GM19025 (cell line): ENCODE data around the gene PAMR1.

Source experiments
- ATAC-seq: cut with Tn5 transposase; IDR thresholded peaks from one replicate; pipeline ENCODE4 v1.9.1; 2021; ENCODE audit warnings: mild to moderate bottlenecking, low read depth, moderate library complexity; ENCODE audit not compliant: unreplicated experiment

PAMR1 gene

DNA sequence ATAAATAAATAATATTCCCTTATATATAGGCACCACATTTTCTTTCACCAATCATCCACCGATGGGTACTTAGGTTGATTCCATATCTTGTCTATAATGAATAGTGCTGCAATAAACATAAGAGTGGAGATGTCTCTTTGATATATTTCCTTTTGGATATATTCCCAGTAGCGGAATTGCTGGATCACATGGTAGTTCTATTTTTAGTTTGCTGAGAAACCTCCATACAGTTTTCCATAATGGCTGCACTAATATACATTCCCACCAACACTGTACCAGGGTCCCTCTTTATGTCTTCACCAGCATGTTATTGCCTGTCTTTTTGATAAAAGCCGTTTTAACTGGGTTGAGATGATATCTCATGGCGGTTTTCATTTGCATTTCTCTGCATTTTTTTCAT is 23.6 kb downstream of the PAMR1 start:
- no peak for ATAC-seq

DNA sequence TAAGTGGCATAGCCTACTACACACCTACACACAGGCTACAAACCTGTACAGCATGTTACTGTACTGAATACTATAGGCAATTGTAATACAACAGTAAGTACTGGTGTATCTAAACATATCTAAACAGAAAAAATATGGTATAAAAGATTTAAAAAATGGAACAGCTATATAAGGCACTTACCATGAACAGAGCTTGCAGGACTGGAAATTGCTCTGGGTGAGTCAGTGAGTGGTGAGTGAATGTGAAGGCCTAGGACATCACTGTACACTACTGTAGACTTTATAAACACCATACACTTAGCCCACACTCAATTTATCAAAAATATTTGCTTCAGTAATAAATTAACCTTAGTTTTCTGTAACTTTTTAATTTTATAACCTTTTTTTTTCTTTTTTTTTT is 24.7 kb downstream of the PAMR1 start:
- no peak for ATAC-seq

DNA sequence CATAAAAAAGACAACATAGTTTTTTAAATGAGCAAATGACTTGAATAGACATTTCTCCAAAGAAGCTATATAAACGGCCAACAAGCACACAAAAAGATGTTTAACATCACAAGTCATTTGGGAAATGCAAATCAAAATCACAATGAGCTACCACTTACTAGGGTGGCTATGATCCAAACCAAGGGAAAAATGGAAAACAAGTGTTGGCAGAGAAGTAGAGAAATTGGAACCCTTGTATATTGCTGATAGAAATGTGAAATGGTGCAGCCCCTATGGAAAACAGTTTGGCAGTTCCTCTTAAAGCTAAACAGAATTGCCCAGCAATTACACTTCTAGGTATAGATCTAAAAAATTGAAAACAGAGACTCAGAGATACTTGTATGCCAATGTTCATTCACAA is 29.0 kb downstream of the PAMR1 start:
- ATAC-seq = no peak

DNA sequence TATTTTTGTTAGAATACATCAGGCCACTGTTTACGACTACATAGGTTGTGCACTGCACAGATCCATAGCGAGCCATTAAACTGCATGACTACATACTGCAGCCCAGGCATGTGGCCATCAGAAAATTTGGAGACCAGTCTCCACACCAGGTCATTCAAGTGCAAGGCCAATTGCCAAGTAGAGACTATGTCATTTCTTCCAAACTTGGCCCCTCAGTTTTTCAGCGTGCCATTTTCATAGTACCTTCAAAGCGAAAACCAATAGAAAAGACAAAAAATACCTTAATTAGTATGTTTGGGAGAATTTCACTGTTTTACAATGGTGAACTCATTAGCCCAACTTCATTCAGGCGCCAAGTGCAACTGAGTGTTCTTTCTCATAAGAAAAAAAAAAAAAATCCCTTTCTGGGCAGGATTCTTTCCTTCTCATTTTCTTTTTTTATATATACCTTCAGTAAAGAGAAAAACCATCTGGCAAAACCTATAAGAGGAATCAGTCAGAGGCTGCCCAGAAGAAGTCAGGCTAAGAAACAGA is 30.4 kb downstream of the PAMR1 start:
- no peak for ATAC-seq

DNA sequence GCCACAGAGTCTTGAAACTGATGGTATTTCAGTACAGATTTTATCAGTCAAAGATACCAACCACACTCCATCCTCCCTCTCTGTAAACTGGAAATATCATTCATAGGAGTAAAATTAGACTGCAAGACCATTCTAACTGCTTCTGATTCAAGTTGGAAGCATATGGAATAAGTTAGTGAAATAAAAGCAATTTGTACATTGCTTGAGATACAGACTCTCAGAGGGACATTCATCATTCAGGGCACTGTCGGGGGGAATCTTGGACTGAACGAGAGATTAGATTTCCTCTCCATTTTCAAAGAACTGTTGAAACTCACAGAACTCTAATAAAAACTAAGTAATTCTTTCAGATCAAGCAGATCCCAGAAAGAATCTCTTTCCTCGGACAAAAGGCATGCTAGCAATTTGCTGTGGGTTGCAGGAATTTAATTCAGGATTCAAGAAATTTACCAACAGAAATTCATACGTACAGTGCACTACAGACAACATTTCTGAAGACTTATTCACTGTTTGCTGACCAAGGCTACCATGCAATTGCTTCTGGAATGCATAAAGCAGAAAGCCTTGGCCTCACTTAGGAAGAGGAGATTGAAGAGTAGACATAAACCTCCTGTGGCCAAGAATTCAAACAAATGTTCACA is 34.1 kb downstream of the PAMR1 start:
- no peak for ATAC-seq

DNA sequence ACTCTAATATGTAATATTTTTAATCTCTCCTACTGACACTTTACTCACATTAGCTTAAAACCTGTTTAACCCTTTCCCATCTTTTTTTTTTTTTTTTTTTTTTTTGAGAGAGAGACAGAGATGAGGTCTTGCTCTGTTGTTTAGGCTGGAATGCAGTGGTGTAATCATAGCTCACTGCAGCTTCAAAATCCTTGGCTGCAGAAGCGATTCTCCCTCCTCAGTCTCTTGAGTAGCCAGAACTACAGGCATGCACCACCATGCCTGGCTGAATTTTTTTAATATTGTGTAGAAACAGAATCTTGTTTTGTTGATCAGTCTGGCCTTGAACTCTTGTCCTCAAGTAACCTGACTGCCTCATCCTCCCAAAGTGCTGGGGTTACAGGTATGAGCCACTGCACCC is 37.3 kb downstream of the PAMR1 start:
- no peak for ATAC-seq

DNA sequence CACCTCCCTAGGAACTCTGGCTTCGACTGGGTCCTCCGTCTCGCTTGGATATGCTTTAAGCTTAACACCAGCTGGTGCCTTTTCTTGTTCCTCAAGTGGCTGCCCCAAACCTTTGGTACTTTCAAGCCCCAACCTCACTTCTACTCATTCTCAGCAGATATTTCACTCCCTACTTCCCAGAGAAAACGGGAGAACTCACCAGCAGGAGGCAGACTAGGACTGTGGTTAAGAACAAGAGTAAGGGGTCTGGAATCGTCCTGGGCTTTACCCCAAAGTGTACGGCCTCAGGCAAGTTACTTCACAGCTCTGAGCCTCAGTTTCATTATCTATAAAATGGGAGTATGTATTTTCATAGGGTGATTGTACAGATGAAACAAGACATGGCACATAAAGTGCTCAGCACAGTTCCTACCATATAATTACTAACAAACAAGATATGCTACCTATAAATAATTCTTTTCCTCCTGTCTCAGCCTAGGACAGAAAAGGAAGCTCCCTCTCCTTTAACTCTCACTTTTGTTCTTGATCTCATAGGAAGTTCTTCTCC is 37.8 kb downstream of the PAMR1 start:
- ATAC-seq = no peak

DNA sequence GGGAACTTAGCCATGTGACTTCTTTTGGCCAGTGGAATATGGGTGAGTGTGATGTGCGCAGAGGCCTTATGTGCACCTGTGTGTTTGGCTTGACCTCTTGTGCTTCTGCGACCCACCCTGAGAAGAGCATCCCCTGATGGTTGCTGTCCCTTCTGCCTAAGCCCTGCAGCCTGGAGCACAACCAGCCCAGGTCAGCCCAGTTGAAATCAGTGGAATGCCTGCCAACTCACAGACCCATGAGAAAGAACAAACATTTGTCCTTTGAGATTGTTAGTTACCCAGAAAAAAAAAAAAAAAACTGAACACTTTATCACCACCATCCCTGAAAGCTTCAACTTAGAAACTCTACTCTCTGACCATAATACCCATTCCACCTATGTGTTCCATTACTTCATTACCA is 38.5 kb downstream of the PAMR1 start:
- no peak for ATAC-seq

DNA sequence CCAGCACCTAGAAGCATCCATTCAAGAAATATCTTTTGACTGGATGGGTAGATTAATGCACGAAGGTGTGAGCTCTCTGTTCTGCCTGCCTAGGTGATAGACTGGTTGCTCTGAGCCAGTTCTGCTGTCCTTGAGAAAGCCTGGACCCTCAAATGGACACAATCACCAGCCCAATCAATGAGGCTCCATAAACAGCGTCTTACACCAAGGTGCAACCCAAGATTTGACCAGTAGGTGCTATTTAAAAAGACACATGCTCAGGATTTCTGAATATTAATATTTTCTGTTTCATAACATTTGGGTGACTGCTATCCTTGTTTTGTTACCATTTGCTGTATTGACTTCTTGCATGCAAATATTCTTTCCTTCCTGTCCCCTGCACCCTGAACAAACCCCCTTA is 39.0 kb downstream of the PAMR1 start:
- ATAC-seq = no peak

DNA sequence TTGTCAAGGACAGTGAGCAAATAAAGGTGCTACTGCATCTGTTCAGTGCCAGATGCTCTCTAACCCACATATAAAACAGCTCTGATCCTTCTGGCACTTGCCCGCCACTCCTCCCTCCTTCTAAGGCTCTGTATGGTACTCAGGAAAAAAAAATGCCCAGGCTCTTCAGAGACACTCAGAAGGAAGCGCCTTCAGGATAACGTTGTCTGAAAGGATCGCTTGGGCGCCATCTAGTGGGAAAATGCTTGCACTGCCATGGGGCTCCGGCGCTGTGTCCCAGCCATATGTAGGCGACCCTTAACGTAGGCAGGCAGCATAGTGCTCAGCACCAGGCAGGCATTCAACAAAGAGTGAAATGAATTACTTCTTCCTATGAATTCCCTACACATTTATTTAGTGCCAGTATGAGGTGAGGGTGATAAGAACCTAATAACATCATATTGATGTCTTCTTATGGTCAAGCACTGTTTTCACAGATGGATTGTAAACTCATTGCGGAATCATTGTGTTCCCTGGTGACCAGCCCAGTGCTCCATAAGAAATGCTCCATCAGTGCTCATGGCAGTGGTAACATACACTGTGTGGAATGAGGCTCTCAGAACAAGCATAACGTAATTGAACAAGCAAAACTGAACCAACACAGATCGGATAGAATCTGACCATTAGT is 39.6 kb downstream of the PAMR1 start:
- peak; percentile 90 for ATAC-seq

DNA sequence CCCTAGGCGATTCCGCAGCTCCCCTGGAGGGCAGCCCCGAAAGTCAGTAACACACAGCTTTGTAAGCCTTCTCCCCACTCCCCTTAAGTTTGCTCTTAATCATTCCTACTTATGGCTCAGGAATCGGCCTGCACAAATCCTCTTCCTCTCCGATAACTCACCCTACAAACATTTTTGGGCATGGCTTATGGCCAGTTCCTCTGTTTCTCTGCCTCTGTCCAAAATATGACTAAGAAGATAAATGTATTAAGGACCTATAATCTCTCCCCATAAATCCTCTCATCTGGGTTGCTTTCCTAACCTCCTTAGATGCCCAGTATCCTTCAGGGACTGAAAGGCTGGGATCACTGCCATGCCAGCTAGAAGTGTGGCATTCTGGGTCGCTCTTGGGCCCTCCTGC is 41.0 kb downstream of the PAMR1 start:
- ATAC-seq = no peak

DNA sequence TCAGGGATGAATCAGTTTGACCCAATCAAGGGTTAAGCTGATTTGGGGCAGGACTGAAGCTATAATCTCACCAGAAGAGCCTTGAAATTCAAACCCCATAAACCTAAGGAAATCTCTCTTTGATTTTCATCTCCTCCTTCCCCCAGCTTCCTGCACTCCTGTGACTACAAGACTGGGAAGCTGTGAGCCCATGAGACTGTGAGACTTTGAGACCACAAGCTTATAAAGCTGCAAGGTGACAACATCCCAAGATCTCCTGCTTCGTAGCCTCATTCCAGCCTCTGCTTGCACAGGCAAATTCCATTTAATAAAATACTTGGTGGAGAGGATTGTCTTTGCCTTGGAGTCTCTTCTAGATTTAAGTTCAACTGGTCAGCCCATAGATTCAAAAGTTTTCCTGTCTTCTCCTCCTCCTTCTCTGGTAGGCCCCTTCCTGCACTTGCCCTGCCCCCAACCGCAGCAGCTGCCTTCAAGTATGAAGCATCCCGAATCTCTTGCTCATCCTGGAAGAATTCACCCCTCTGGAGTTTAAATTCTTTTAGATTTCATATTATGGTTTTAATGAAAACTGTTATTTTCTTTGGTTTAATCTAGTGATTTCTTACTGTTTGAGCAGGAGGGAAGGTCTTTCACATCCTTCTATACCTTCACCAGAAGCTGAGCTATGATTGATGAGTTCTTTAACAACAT is 42.1 kb downstream of the PAMR1 start:
- ATAC-seq = no peak

DNA sequence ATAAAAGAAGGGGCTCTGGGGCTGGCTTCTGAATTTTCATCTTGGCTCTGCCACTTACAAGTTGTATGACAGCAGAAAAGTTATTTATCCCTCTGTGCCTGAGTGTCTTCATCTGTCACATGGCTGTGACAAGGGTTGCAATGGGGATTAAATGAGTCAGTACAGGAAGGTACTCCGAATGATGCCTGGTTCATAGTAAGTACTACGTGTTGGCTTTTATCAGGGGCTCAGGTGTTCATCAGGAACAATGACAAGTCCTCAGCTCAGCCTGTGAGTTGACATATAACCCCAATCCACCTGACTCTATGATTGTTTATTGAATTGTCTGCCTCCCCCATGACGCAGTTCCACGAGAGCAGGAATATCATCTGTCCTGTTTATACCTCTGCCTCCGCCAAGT is 45.7 kb downstream of the PAMR1 start:
- ATAC-seq = no peak

DNA sequence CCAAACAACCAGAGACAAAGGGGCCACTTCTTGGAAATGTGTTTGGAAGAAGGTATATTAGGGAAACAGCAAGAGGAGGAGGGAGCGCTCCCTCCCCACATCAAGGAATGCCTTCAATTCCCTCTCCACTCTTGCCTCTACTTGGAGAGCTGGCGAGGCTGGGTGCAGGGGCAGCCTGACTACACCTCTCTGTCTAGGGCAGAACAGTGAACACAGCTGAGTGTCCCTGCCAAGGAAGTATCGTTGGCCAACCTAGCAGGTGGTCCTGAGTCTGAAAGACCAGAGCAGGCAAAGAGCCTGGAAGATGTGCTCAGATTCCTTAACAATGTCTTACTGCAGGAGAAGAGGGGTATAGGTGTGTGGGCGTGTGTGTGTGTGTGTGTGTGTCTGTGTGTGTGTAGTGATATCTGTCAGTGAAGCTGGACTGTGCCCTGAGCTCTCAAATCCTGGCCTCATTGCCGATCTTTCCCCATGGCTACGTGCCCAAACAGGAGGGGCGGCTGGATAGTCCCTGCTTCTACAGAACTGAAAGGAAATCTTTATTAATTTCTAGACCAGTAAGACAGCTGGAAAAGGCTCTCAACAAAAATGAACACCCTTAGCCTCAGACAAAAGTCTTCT is 46.8 kb downstream of the PAMR1 start:
- ATAC-seq = no peak

DNA sequence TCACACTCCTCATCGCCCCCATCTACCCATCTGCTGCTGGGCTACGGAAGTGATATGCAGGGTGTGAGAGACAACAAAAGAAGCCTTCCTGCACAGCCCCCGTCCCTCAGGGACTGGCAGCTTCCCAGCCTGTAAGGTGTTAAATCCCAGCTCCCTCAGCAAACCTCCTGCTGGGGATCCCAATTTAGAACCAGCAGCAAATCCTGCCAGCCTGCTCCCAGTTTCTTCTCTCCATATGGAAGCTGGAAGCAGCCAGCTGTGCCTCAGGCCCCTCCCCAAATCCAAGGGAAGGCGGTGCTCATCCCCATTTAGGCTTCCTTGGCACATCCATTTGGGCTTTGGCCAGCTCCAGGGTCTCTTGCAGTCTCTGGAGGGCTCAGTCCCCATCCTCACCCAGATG is 47.5 kb downstream of the PAMR1 start:
- ATAC-seq = no peak

DNA sequence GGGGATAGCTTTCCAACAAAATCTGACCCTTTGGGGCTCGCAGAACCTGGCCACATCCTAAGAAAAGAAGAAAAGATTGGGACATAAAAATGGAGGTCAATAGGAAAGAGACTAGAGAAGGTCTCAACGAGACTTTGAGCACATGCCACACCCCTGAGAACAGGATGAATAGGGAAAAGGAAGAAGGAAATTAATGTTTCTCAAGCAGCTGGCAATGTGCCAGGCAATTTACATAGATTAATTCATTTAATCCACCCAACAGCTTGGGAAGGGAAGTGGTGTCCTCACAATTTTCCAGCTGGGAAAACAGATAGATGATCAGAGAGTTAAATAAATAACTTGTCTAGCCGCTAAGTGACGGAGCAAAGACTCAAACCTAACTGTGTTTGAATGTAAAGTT is 50.7 kb downstream of the PAMR1 start:
- no peak for ATAC-seq

DNA sequence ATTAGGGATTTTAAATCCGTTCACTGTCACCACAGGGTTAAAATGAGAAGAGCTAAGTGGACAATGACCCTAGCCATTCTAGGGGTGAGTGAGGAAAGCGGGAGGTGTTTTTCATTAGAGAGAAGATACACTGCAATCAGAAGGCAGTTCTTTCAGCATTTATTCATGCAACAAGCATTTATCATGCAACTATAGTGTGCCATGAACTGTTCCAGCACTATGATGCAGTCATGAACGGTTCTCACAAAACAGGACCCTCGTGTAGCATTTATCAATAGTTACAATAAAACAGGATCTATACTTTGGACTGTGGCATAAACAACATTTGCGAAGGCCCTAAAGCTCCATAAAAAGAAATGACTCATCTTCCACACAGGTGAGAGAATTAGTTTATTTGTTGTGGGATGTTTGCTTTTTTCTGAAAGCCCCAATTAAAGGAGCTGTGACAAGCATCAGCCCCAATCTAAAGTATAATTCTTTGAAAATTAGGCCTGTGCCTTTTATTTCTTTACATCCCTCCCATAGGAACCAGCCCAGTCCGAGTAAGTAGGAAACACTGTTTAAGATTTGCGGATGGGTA is 51.5 kb downstream of the PAMR1 start:
- ATAC-seq = no peak

DNA sequence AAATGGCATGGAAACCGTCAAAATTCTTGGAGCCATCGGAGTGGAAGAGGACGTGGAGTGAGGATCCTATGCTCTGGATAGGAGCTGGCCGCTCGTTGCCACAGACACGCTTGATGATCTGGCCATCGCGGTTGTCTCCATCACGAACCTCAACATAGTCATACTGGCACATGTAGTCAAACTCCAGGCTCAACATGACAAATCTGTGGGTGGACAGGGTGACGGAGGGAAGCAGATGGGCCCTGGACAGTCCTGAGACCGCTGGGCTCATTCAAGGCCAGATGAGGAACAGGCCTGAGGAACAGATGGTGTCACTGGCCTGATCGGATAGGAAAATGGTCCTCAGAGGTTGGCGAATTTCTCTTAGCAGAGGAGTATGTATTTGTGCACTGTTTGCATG is 54.8 kb downstream of the PAMR1 start:
- ATAC-seq = no peak

DNA sequence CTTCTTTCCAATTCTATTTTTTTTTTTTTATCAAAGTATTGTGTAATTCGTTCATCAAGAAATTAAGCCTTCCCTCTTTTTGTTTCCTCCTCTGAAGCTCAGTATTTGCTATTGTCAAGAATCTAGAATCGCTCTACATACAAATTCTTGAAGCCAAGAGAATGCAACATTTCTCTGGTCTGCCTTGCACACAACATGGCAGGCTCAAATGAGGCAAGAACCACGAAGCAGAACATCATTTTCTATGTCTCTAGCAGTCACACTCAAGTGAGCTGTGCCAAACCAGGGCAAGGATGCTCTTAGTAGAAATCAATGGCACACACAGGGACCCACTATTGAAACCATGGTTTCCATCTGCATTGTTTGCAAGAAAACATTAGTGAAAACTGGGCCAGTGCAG is 59.4 kb downstream of the PAMR1 start:
- ATAC-seq = no peak

DNA sequence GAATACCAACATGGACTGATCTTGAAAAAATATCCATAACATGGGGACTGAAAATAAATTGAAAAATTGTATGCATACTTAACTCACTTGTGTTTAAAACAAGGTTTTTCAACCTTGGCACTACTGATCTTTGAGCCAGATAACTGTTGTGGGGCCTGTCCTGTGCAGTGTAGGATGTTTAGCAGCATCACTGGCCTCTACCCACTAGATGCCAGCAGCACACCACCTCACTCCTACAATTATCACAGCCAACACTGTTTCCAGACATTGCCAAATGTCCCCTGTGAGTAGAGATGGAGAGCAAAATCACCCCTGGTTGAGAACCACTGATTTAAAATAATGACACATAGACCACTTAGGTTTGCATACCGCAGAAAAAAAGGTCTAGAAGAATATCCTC is 61.1 kb downstream of the PAMR1 start:
- ATAC-seq = no peak

DNA sequence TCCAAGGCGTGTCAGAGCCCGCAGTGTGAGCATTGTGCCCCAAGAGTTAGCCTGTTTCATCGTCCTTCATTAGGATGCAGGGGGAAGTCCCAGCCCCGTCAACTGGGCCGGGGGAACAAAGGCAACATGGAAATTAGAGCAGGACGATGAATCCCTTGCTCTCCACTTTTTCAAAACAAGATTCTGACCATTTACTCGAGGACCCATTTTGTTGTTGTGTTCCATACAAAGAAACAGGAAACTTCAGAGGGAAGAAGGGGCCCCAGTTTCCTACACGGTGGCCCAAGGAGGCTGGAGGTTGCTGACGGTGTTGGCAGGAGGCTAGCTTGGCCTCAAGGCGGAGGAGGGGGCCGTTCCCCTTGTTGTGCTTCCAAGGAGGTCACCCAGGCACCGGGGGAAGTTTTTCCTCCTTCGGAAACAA is 62.1 kb downstream of the PAMR1 start:
- no peak for ATAC-seq
